ENCODE data around the gene ENTPD5.
"Not testable (repeated sequence)": the region's sequence is repeated elsewhere in the genome, so short reads cannot be mapped to it uniquely, and the experiment has no call there.

ENTPD5 gene

GRCh38 chr14:74008843-74009499, 10.1 kb downstream of the ENTPD5 start:
- DNase-seq (ENCODE audit: low read depth): no peak
- no peak overlapping the region for H3K4me3 ChIP-seq (ENCODE audit: low read depth, low read length)
- TF ChIP-seq CTCF (IDR thresholded peaks at IDR 0.05; ENCODE audit: insufficient read depth, low read depth, low read length, missing control alignments): no peak

- H3K4me3 ChIP-seq (ENCODE audit: low read depth, low read length); DNase-seq (ENCODE audit: low read depth): not testable (repeated sequence)
These were observed 13.4 kb downstream of the ENTPD5 start for GRCh38 chr14:74005664-74006063.

GRCh38 chr14:73998726-73999125, 20.4 kb downstream of the ENTPD5 start:
- DNase-seq (ENCODE audit: low read depth): no peak
- no peak for TF ChIP-seq CTCF (IDR thresholded peaks at IDR 0.05; ENCODE audit: insufficient read depth, low read depth, low read length, missing control alignments)
- H3K4me3 ChIP-seq (ENCODE audit: low read depth, low read length): no peak overlapping the region

- H3K4me3 ChIP-seq (ENCODE audit: low read depth, low read length): no peak overlapping the region
- no peak for TF ChIP-seq CTCF (IDR thresholded peaks at IDR 0.05; ENCODE audit: insufficient read depth, low read depth, low read length, missing control alignments)
- DNase-seq (ENCODE audit: low read depth): no peak
These were observed 21.1 kb downstream of the ENTPD5 start for GRCh38 chr14:73997944-73998447.

GRCh38 chr14:73997108-73997943, 21.8 kb downstream of the ENTPD5 start:
- no peak for DNase-seq (ENCODE audit: low read depth)
- no peak for TF ChIP-seq CTCF (IDR thresholded peaks at IDR 0.05; ENCODE audit: insufficient read depth, low read depth, low read length, missing control alignments)

GRCh38 chr14:73996731-73997107, 22.4 kb downstream of the ENTPD5 start:
- no peak for TF ChIP-seq CTCF (IDR thresholded peaks at IDR 0.05; ENCODE audit: insufficient read depth, low read depth, low read length, missing control alignments)
- no peak overlapping the region for H3K4me3 ChIP-seq (ENCODE audit: low read depth, low read length)
- DNase-seq (ENCODE audit: low read depth): no peak

More at GRCh38 chr14:73997108-73997943, 21.8 kb downstream of the ENTPD5 start:
- H3K4me3 ChIP-seq (ENCODE audit: low read depth, low read length): no peak overlapping the region

GRCh38 chr14:73995977-73996378, 23.1 kb downstream of the ENTPD5 start:
- DNase-seq (ENCODE audit: low read depth): no peak
- no peak for TF ChIP-seq CTCF (IDR thresholded peaks at IDR 0.05; ENCODE audit: insufficient read depth, low read depth, low read length, missing control alignments)
- no peak overlapping the region for H3K4me3 ChIP-seq (ENCODE audit: low read depth, low read length)

GRCh38 chr14:73994926-73995325, 24.2 kb downstream of the ENTPD5 start:
- DNase-seq (ENCODE audit: low read depth); H3K4me3 ChIP-seq (ENCODE audit: low read depth, low read length): not testable (repeated sequence)

All from GM12865 (cell line).